ENCODE measurements around the gene KLHL2.

- TF ChIP-seq POLR2A (IDR thresholded peaks at IDR 0.05) (no peak), EP300 (IDR thresholded peaks at IDR 0.05; ENCODE audit: low read depth) (no peak)
Measured at GRCh38 chr4:165209796-165210195, 2.4 kb downstream of the KLHL2 start.
